Heart left ventricle (tissue), 16 donors: ENCODE measurements around the gene IKZF1. TPM values are rescaled to one million over a fixed set of nuclear protein-coding genes. Genes with fewer than 3 reads are reported as not detected.

Experiments used
- ATAC-seq, 4 donors: fragments of 200-7000 bp; cut with Tn5 transposase; one replicate each; pipeline ENCODE4 v1.9.1; 2020 to 2022; ENCODE audit warnings: moderate library complexity in 4 of 4, mild to moderate bottlenecking in 3 of 4, moderate number of reproducible peaks in 1 of 4
- DNase-seq, 5 donors: peaks; one replicate each; pipeline ENCODE4 v3.0.0-alpha.2; 2020
- H3K27ac ChIP-seq, 12 donors: fragments of 200-600 bp; sonication (generic) in 4 of 12; one replicate each; pipeline versions ENCODE4 v1.5.0 to v1.8.0; 2016 to 2022; ENCODE audit warnings: mild to moderate bottlenecking in 2 of 12
- H3K27me3 ChIP-seq, 9 donors: fragments of 200-600 bp; sonication (generic) in 2 of 9; one replicate each; pipeline versions ENCODE4 v1.5.1 to v1.8.0; 2016 to 2022; ENCODE audit warnings: mild to moderate bottlenecking in 3 of 9
- H3K36me3 ChIP-seq, 9 donors: fragments of 200-600 bp; sonication (generic) in 2 of 9; one replicate each; pipeline versions ENCODE4 v1.5.0 to v1.8.0; 2018 to 2022; ENCODE audit warnings: mild to moderate bottlenecking in 2 of 9
- H3K4me1 ChIP-seq, 12 donors: fragments of 200-600 bp; sonication (generic) in 4 of 12; one replicate each; pipeline versions ENCODE4 v1.5.0 to v1.8.0; 2016 to 2022; ENCODE audit warnings: mild to moderate bottlenecking in 3 of 12
- H3K4me3 ChIP-seq, 12 donors: fragments of 200-600 bp; sonication (generic) in 4 of 12; one replicate each; pipeline versions ENCODE4 v1.5.0 to v1.8.0; 2017 to 2022; ENCODE audit warnings: mild to moderate bottlenecking in 9 of 12, moderate library complexity in 4 of 12
- H3K9me3 ChIP-seq, 12 donors: fragments of 200-600 bp; sonication (generic) in 4 of 12; one replicate each; pipeline versions ENCODE4 v1.5.0 to v1.8.0; 2016 to 2022; ENCODE audit warnings: mild to moderate bottlenecking in 1 of 12
- CTCF ChIP-seq, 12 donors: fragments of 200-600 bp; sonication (generic) in 4 of 12; IDR thresholded peaks; one replicate each; pipeline versions ENCODE4 v1.5.0 to v1.8.0; 2018 to 2022; ENCODE audit warnings: antibody characterized with exemption in 12 of 12, mild to moderate bottlenecking in 5 of 12
- POLR2A ChIP-seq, 2 donors: fragments of 450-650 bp; IDR thresholded peaks; one replicate each; pipeline ENCODE4 v1.6.1; 2017; ENCODE audit warnings: antibody characterized with exemption in 2 of 2, mild to moderate bottlenecking in 2 of 2, moderate library complexity in 2 of 2
- WGBS, 4 donors: extraction: QIAGEN DNeasy Blood & Tissue Kit in 2 of 4; methylation state at CpG; one replicate each; pipeline versions ENCODE4 v1.1.5 to v1.1.7; 2013 to 2018; 5-methylcytosine and 5-hydroxymethylcytosine counted together
- intact Hi-C, 10 donors: fragments of 100-400 bp; cut with DNase I; formaldehyde crosslinking; loops; one replicate each; pipeline versions ENCODE4 v1.11.1 to v1.14.2; 2022
- polyA plus RNA-seq, 2 donors: library from polyadenylated mRNA; stranded (reverse); fragments of 200-250 nt; gene quantifications; one replicate each; pipeline ENCODE4 v1.2.3, GENCODE V29; 2013
- total RNA-seq, 9 donors: library from RNA; depleted of rRNA in 2 of 9; stranded (reverse); fragments of >200 nt in 2 of 9; fragmentation: NEBNext Ultra II Directional in 3 of 9; extraction: Animal tissue kit (Norgen Biotek cat#: 25700) in 3 of 9; gene quantifications; one replicate each; pipeline versions ENCODE4 v1.1.0 to v1.2.4, GENCODE V29; 2016 to 2023
- donor health status: ischemic (EF 13 %, LVEDD 7.1; RV severe dilation, severe dysfunction).
- donor health status: healthy with polysubstance abuse.
- donor health status: DM: no; HTN: yes; CAD: no.
- donor health status: DM: no; HTN: no; CAD: no.
- donor health status: ischemic (EF 25% LVEDD 6.9; RV normal size, moderate dysfunction).
- donor health status: ischemic (EF 25% LVEDD 5.7; RV mildly dilated, moderate dysfunction).
- donor health status: healthy.
- donor health status: DM: yes; HTN: yes; CAD: no.
- donor health status: ischemic (EF 35%, LVEDD 5.7; RV mildly dilated, moderate dysfunction).
- donor health status: nonischemic (EF 11% LVEDD 7.7; RV severe dilation, severe dysfunction).
- donor health status: DM: yes; HTN: yes; CAD: no.
- donor health status: PGD.
- donor health status: ischemic (EF 29% LVEDD 5.4; RV normal size, mild dysfunction).
- donor health status: nonischemic (EF 23%, LVEDD 6.1; RV moderate dilation, normal function).

Gene IKZF1
- total and polyA plus RNA-seq, 11 donors, result 0.30 to 27.8 (median 2.4) TPM

GRCh38 chr7:50405221-50405620 is 100.7 kb downstream of the IKZF1 start:
- Histone ChIP-seq H3K4me1 (peaks cover 0 to 27% (median 0%) of the 10 kb centered on the region in 12 donors), H3K27me3 (peaks cover 0 to 58% (median 16%) of the 10 kb centered on the region in 9 donors), H3K27ac (peak overlapping the region in 1 of 12 donors; percentile 38), H3K36me3 (peaks cover 0 to 25% (median 0%) of the 10 kb centered on the region in 9 donors), H3K9me3 (no peaks in the 10 kb centered on the region), H3K4me3 (no peak overlapping the region)
- ATAC-seq, result peak in 1 of 4 donors; percentile 38
- TF ChIP-seq POLR2A (IDR thresholded peaks at IDR 0.05), result no peak
- TF ChIP-seq CTCF (IDR thresholded peaks at IDR 0.05), result no peak
- no peak for DNase-seq
- intact Hi-C loops, result no loop called here
- WGBS, 4 donors, result 69 to 85% (median 77%) methylated on average over 7 of the region's 7 CpGs

GRCh38 chr7:50406935-50407334 is 102.4 kb downstream of the IKZF1 start:
- Histone ChIP-seq H3K27me3 (peaks cover 0 to 41% (median 8%) of the 10 kb centered on the region in 9 donors), H3K4me1 (peaks cover 0 to 34% (median 0%) of the 10 kb centered on the region in 12 donors), H3K4me3 (no peak overlapping the region), H3K9me3 (no peaks in the 10 kb centered on the region), H3K36me3 (peaks cover 0 to 8% (median 0%) of the 10 kb centered on the region in 9 donors), H3K27ac (no peak overlapping the region)
- no peak for DNase-seq
- no peak for ATAC-seq
- TF ChIP-seq CTCF (IDR thresholded peaks at IDR 0.05) (no peak), POLR2A (IDR thresholded peaks at IDR 0.05) (no peak)
- intact Hi-C loops, result no loop called here
- WGBS, 4 donors, result 51 to 65% (median 58%) methylated on average over 5 of the region's 5 CpGs

- no peak for TF ChIP-seq POLR2A (IDR thresholded peaks at IDR 0.05)
- TF ChIP-seq CTCF (IDR thresholded peaks at IDR 0.05), result no peak
- peak in 1 of 4 donors; percentile 44 for ATAC-seq
- intact Hi-C loops, result loop anchor here in 4 of 10 donors (10.0 kb wide), 2 partner anchors 205 to 265 kb away; no protein-coding TSS in a partner anchor
- H3K27ac ChIP-seq, result peak overlapping the region in 1 of 12 donors; percentile 46
- DNase-seq, result no peak
- peaks cover 0 to 22% (median 3%) of the 10 kb centered on the region in 9 donors for H3K27me3 ChIP-seq
- H3K36me3 ChIP-seq, result no peaks in the 10 kb centered on the region
- H3K9me3 ChIP-seq, result no peaks in the 10 kb centered on the region
- peaks cover 0 to 39% (median 0%) of the 10 kb centered on the region in 12 donors for H3K4me1 ChIP-seq
- 76 to 86% (median 78%) methylated on average over 17 of the region's 17 CpGs for WGBS, 4 donors
- no peak overlapping the region for H3K4me3 ChIP-seq
Measured at GRCh38 chr7:50409856-50410745, 105.6 kb downstream of the IKZF1 start.

- DNase-seq (no peak), ATAC-seq (no peak)
- Histone ChIP-seq H3K27me3 (peaks cover 0 to 9% (median 0%) of the 10 kb centered on the region in 9 donors), H3K9me3 (no peaks in the 10 kb centered on the region), H3K4me1 (peaks cover 0 to 42% (median 0%) of the 10 kb centered on the region in 12 donors), H3K4me3 (no peak overlapping the region), H3K27ac (no peak overlapping the region), H3K36me3 (no peaks in the 10 kb centered on the region)
- WGBS, 4 donors, result 84 to 98% (median 89%) methylated on average over 6 of the region's 6 CpGs
- intact Hi-C loops, result loop anchor here in 4 of 10 donors (10.0 kb wide), 2 partner anchors 207 to 267 kb away; no protein-coding TSS in a partner anchor
- TF ChIP-seq CTCF (IDR thresholded peaks at IDR 0.05), result no peak
- no peak for TF ChIP-seq POLR2A (IDR thresholded peaks at IDR 0.05)
Measured at GRCh38 chr7:50411332-50411731, 106.8 kb downstream of the IKZF1 start.
